Fibroblast of pulmonary artery (primary cell): ENCODE data around the gene ADAM19.

ENCODE experiments used
- DNase-seq: peaks from one replicate; pipeline ENCODE4 v3.0.0-alpha.2; 2010; ENCODE audit warnings: low read depth
- H3K4me3 ChIP-seq: replicated peaks from 2 replicates; pipeline ENCODE4 v1.5.1; 2011; ENCODE audit warnings: low read depth, mild to moderate bottlenecking, control low read depth, low read length, moderate library complexity
- CTCF ChIP-seq: IDR thresholded peaks from 2 replicates; pipeline ENCODE4 v1.5.1; 2011; ENCODE audit warnings: mild to moderate bottlenecking, control low read depth, low read length, inconsistent platforms; ENCODE audit errors: missing control alignments

The ADAM19 gene

DNA sequence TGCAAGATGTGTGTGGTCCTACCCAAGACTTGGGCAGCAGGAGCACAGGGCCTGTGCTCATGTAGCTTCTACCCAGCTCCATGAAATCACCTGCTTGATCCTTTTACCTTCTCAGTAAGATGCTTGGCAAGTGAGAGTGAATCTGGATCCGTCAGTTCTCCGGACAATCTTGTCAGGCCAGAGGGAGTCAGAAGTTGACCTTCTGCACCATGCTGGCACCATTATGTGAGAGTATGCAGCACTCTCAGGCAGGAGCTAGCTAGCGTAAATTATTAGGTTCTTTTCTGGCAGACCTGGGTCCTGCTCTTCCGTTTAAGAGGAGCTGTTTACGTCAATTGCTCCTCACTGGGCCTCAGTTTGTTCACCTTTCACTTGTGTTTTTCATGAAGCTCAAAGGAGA lies 37.0 kb upstream of the ADAM19 start:
- no peak for DNase-seq
- TF ChIP-seq CTCF, result no peak
- no peak overlapping the region for H3K4me3 ChIP-seq

GRCh38 chr5:157611571-157612476 lies 36.2 kb upstream of the ADAM19 start:
- no peak overlapping the region for H3K4me3 ChIP-seq
- TF ChIP-seq CTCF, result no peak
- DNase-seq, result no peak

DNA sequence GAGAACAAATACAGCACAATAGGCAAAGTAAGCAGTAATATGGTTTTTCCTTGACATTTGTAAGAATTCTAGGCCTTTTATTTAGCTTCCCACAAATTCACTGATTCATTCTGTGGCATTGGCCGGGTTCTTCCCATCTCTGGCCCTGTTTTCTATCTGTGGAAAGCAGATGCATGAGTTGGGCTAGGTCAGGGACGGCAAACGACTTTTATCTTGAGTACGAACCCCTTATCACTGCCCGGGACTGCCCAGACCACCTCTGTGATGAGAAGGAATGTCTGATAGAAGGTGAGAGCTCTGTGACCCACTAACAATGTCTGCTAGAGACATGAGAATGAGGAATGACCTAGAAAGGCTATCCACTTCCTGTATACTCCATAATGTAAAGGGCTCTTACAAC lies 35.4 kb upstream of the ADAM19 start:
- no peak for DNase-seq
- no peak for TF ChIP-seq CTCF
- H3K4me3 ChIP-seq, result no peak overlapping the region

DNA sequence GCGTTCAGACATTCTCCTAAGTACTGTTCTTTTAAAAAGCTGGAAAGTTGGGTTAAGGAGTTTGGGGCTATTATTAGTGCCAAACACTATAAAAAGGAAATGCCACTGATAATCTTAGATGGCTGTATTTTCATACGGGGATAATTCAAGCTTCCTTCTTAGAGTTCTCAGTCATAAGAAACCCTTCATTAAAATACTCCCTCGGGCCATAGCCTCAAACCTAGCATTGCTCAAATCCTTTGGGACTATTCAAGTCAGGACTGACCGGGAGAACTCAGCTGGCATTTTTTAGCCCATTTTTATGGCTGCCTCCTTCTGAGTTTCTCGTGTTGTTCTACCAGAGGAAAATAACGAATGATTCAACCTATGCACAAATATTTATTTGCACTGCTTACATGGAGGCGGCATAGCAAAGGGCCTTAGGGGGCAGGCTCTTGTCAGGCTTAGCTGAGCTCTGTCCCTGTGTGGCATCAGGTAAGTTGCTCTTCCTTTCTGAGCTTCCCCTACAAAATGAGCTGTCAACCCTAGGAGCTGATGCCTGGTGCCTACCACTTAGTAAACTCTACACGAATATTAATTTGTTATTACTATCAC lies 33.5 kb upstream of the ADAM19 start:
- TF ChIP-seq CTCF, result no peak
- DNase-seq, result peak; percentile 21
- no peak overlapping the region for H3K4me3 ChIP-seq

GRCh38 chr5:157607371-157608161 lies 32.0 kb upstream of the ADAM19 start:
- no peak for TF ChIP-seq CTCF
- DNase-seq, result peak; percentile 54
- H3K4me3 ChIP-seq, result no peak overlapping the region

DNA sequence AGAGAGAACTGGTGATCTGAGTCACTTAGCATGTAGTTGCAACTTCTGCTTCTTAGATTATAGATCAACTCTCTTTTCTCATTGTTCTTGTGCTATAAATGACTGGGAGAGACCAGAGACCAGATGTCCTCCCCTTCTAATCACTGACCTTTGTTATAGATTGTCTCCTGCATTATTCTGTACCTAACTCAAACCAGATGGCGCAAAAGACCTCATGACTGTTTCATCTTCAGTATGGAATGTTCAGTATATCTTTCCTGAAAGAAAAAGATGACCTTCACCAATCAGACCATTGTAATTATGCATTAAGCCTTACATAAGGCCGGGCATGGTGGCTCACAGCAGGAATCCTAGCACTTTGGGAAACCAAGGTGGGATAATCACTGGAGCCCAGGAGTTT lies 30.5 kb upstream of the ADAM19 start:
- no peak overlapping the region for H3K4me3 ChIP-seq
- DNase-seq, result no peak
- TF ChIP-seq CTCF, result no peak
